ENCODE results near the gene HCN2. TPM values are rescaled to one million over a fixed set of nuclear protein-coding genes. Genes with fewer than 3 reads are reported as not detected.

HCN2 gene
- total and polyA plus RNA-seq, 10 of the 15 experiments (the other 5 are each of a cell fraction or from before 2014, with no cell fraction given) = 0.01 to 0.54 (median 0.08) TPM; not detected in 4

DNA sequence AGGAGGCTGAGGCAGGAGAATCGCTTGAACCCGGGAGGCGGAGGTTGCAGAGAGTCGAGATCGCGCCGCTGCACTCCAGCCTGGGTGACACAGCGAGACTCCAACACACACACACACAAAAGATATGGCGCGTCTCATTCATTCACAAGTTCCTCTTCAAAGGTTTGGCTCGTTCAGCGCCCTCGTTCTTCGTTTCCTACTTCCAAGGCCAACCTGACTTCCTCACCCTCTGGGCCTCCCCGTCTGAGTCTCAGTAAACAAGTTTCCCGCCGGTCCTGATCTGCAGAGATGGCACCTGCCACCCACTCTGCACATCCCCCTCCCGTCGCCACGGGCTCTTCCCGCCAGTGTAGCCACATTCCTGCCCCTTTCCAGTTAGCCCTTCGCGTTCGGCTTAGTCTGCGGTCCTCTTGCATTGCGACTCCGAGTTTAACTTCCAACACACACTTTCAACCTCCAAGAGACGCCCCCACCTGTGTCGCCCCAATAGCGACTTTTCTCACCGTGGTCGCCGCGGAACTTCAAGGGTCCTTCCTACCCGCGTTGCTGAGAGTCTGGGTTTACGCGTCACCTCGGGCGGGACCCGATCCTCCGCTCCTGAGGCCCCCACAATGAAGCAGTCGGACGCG is 18.6 kb upstream of the HCN2 start:
- CTCF ChIA-PET = interaction anchor here (1.0 to 1.1 kb wide), 2 partner anchors 38 to 61 kb away, joined by 3 read pairs; no protein-coding TSS in a partner anchor
- Histone ChIP-seq H3K79me2 (ENCODE audit: control insufficient read depth, insufficient read depth, low read length) (peaks cover 35% of the 10 kb centered on the region), H4K20me1 (ENCODE audit: control insufficient read depth, insufficient read depth) (no peaks in the 10 kb centered on the region), H3K9ac (ENCODE audit: control insufficient read depth, insufficient read depth, low read length) (peak overlapping the region; percentile 62), H2AFZ (ENCODE audit: control insufficient read depth, low read depth, low read length) (peak overlapping the region; percentile 90), H3K9me3 (replicated peaks; ENCODE audit: control insufficient read depth, insufficient read depth, low read length) (no peaks in the 10 kb centered on the region; the same call in 2 of the 3 replicates), H3K27me3 (replicated peaks in 1 of 2; ENCODE audit: control insufficient read depth in 2 of 2, insufficient read depth in 2 of 2, low read length in 1 of 2) (no peaks in the 10 kb centered on the region), H3K27ac (ENCODE audit: control insufficient read depth, insufficient read depth) (peak overlapping the region; percentile 88), H3K4me1 (ENCODE audit: control insufficient read depth, insufficient read depth, low read length) (peaks cover 3% of the 10 kb centered on the region; the same call in 1 of the 2 replicates), H3K36me3 (ENCODE audit: control insufficient read depth in 2 of 2, insufficient read depth in 2 of 2, low read length in 1 of 2) (peaks cover 0 to 2% of the 10 kb centered on the region in 2 experiments; a peak in 1 of 4 replicates), H3K4me2 (ENCODE audit: control insufficient read depth, insufficient read depth) (peak overlapping the region; percentile 93), H3K4me3 (peak overlapping the region; percentile 83)
- FAIRE-seq (peak; percentile 87), DNase-seq (ENCODE audit: low read depth, low spot score) (peak; percentile 25), ATAC-seq (peak; percentile 16)
- SMC1A ChIA-PET (ENCODE audit: uncharacterized antibody, unreplicated experiment) = no interaction called here
- RAD21 ChIA-PET (ENCODE audit: unreplicated experiment) = no interaction called here
- no TSS peak for BruUV-seq (replicated peaks)
- intact Hi-C loops (cut with micrococcal nuclease; ENCODE audit: unreplicated experiment) (loop anchor here (5.0 kb wide), 2 partner anchors 39 to 61 kb away; partner anchors contain the start of genes CDC34 and POLRMT), in situ Hi-C loops (cut with MboI) (no loop called here)
- under 1% methylated on average over 45 of the region's 45 CpGs for WGBS (ENCODE audit: insufficient coverage, insufficient replicate concordance, low lambda C conversion rate, missing lambda C conversion rate)
- POLR2A ChIA-PET = no interaction called here
- TF ChIP-seq SIX5 (IDR thresholded peaks at IDR 0.05; ENCODE audit: low read depth, low read length, severe bottlenecking) = no peak
- 0 out of 2 replicates have a peak, but pooled peaks have one; percentile 25 for TF ChIP-seq MTA2 (IDR thresholded peaks at IDR 0.05; ENCODE audit: low read depth)
- no peak for TF ChIP-seq ZNF274 (IDR thresholded peaks at IDR 0.05; ENCODE audit: insufficient read depth, insufficient read length)
- TF ChIP-seq, protein P1, sequence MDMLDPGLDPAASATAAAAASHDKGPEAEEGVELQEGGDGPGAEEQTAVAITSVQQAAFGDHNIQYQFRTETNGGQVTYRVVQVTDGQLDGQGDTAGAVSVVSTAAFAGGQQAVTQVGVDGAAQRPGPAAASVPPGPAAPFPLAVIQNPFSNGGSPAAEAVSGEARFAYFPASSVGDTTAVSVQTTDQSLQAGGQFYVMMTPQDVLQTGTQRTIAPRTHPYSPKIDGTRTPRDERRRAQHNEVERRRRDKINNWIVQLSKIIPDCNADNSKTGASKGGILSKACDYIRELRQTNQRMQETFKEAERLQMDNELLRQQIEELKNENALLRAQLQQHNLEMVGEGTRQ (IDR thresholded peaks at IDR 0.05; ENCODE audit: borderline replicate concordance, low read depth, low read length) = no peak
- TF ChIP-seq E2F8 (IDR thresholded peaks at IDR 0.05; ENCODE audit: low read depth, partially characterized antibody) = peak; percentile 58
- peak; percentile 51; the same call in 1 of the 2 replicates for TF ChIP-seq DPF2 (IDR thresholded peaks at IDR 0.05)
- TF ChIP-seq NR2C1 (IDR thresholded peaks at IDR 0.05) = no peak
- no peak for TF ChIP-seq ZNF622 (IDR thresholded peaks at IDR 0.05)
- no peak for TF ChIP-seq WRNIP1 (IDR thresholded peaks at IDR 0.05; ENCODE audit: borderline replicate concordance, low read depth, low read length)
- no peak for TF ChIP-seq MYC (IDR thresholded peaks at IDR 0.05; ENCODE audit: insufficient read depth, insufficient read length, insufficient replicate concordance, low read length, severe bottlenecking)
- TF ChIP-seq BHLHE40 (IDR thresholded peaks at IDR 0.05; ENCODE audit: borderline replicate concordance in 1 of 2, low read depth in 2 of 2, low read length in 1 of 2) = peak in 1 of 2 experiments; percentile 40; a peak in 1 of 4 replicates
- TF ChIP-seq, protein P2, sequence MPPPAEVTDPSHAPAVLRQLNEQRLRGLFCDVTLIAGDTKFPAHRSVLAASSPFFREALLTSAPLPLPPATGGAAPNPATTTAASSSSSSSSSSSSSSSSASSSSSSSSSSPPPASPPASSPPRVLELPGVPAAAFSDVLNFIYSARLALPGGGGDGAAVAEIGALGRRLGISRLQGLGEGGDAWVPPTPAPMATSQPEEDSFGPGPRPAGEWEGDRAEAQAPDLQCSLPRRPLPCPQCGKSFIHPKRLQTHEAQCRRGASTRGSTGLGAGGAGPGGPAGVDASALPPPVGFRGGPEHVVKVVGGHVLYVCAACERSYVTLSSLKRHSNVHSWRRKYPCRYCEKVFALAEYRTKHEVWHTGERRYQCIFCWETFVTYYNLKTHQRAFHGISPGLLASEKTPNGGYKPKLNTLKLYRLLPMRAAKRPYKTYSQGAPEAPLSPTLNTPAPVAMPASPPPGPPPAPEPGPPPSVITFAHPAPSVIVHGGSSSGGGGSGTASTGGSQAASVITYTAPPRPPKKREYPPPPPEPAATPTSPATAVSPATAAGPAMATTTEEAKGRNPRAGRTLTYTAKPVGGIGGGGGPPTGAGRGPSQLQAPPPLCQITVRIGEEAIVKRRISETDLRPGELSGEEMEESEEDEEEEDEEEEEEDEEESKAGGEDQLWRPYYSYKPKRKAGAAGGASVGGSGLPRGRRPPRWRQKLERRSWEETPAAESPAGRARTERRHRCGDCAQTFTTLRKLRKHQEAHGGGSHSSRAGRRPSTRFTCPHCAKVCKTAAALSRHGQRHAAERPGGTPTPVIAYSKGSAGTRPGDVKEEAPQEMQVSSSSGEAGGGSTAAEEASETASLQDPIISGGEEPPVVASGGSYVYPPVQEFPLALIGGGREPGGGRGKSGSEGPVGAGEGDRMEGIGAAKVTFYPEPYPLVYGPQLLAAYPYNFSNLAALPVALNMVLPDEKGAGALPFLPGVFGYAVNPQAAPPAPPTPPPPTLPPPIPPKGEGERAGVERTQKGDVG (CRISPR knock-in tag; IDR thresholded peaks at IDR 0.05) = no peak
